Osteocyte (in vitro differentiated cells): ENCODE results near the gene MRPL18. TPM values are rescaled to one million over a fixed set of nuclear protein-coding genes. Genes with fewer than 3 reads are reported as not detected.

Experiments used
- DNase-seq: peaks from one replicate; pipeline ENCODE4 v3.0.0; 2021; ENCODE audit warnings: mixed read lengths; ENCODE audit not compliant: unreplicated experiment; ENCODE audit errors: extremely low spot score
- H3K27ac Mint-ChIP-seq: one replicate; pipeline ENCODE4 v1.8.0; 2021; ENCODE audit warnings: mild to moderate bottlenecking, mixed read lengths; ENCODE audit not compliant: unreplicated experiment
- H3K27me3 Mint-ChIP-seq: one replicate; pipeline ENCODE4 v1.8.0; 2021; ENCODE audit warnings: mixed read lengths; ENCODE audit not compliant: unreplicated experiment
- H3K36me3 Mint-ChIP-seq: one replicate; pipeline ENCODE4 v1.8.0; 2021; ENCODE audit warnings: mixed read lengths; ENCODE audit not compliant: unreplicated experiment
- H3K4me1 Mint-ChIP-seq: one replicate; pipeline ENCODE4 v1.8.0; 2021; ENCODE audit warnings: mixed read lengths; ENCODE audit not compliant: unreplicated experiment
- H3K4me3 Mint-ChIP-seq: one replicate; pipeline ENCODE4 v1.8.0; 2021; ENCODE audit warnings: mild to moderate bottlenecking, moderate library complexity, mixed read lengths; ENCODE audit not compliant: unreplicated experiment
- H3K9me3 Mint-ChIP-seq: one replicate; pipeline ENCODE4 v1.8.0; 2021; ENCODE audit warnings: mixed read lengths; ENCODE audit not compliant: unreplicated experiment
- total RNA-seq: library from RNA; stranded (reverse); gene quantifications from 2 replicates; pipeline ENCODE4 v1.2.1, GENCODE V29; 2021
- TF ChIP-seq, protein P1 (sequence below): fragments of 200-600 bp; sonication (generic); IDR thresholded peaks from 2 replicates; pipeline ENCODE4 v1.5.0; 2021; ENCODE audit warnings: antibody characterized with exemption, mild to moderate bottlenecking, moderate library complexity

Gene MRPL18
- total RNA-seq, 1 donor from 2014 or later, result 47.3 TPM

DNA sequence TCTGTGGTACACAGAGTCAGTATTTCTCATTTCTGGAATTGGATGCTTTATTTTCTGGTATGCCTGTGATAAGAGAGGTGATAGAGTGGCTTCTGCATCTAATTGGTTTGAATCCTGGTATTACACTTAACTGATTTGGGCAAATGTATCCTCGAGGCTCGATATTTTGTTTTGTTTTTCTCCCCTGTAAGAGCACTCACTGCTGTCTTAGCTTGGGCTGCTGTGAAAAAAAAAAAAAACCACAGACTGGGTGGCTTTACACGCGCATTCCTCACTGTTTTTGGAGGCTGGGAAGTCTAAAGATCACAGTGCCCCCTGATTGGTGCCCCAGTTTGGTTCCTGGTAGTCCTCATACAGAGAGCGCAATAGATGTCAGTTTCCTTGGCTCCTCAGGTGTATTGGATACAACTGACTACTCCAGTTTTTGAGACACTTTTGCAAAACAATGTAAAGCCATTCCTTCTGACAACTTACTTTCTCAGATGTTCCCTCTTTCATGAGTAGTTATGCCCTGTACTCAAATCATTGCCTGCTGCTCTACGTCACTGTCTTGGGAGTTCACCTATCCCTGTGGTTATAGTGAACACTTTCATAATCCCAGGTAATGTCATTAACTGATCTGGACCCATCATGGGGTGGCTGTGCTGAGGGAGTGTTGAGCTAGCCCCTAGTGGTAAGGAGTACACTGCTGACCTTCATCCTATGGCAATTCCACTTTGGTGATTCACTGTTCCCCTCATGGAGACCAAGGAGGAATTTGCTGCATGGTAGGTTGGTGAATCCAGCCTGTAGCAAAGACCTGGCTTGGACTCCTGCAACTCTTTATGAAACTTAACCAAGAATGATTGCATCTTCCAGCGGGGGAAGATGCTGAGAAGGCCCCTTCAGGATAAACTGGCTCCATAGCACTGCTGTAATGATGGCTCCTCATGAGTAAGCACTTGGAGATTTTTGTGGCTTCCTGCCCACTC, 32.0 kb upstream of the MRPL18 start:
- H3K4me1 Mint-ChIP-seq, result peaks cover 25% of the 10 kb centered on the region
- H3K36me3 Mint-ChIP-seq, result peaks cover 35% of the 10 kb centered on the region
- no peak overlapping the region for H3K27ac Mint-ChIP-seq
- H3K27me3 Mint-ChIP-seq, result no peaks in the 10 kb centered on the region
- TF ChIP-seq, protein P1, sequence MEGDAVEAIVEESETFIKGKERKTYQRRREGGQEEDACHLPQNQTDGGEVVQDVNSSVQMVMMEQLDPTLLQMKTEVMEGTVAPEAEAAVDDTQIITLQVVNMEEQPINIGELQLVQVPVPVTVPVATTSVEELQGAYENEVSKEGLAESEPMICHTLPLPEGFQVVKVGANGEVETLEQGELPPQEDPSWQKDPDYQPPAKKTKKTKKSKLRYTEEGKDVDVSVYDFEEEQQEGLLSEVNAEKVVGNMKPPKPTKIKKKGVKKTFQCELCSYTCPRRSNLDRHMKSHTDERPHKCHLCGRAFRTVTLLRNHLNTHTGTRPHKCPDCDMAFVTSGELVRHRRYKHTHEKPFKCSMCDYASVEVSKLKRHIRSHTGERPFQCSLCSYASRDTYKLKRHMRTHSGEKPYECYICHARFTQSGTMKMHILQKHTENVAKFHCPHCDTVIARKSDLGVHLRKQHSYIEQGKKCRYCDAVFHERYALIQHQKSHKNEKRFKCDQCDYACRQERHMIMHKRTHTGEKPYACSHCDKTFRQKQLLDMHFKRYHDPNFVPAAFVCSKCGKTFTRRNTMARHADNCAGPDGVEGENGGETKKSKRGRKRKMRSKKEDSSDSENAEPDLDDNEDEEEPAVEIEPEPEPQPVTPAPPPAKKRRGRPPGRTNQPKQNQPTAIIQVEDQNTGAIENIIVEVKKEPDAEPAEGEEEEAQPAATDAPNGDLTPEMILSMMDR, result no peak
- H3K4me3 Mint-ChIP-seq, result no peak overlapping the region
- no peak for DNase-seq
- no peaks in the 10 kb centered on the region for H3K9me3 Mint-ChIP-seq

DNA sequence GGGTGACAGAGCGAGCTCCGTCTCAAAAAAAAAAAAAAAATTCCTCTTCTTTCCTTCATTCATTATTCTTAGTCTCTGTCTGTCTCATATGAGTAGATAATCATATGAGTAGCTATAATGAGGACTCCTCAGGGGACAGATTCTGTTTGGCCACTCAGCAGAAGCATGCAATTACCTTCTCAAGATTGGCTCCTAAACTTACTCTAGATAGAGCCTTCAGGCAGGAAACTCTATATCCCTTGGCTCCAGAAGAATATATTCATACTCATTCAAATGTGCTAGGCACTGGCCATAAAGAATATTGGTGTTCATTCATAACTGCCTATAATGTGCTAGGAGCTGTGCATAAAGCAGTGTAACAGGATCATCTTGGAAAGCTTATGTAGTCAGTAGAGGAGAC, 30.6 kb upstream of the MRPL18 start:
- TF ChIP-seq, protein P1, result no peak
- Mint-ChIP-seq H3K4me3 (peak overlapping the region; percentile 3), H3K27me3 (no peaks in the 10 kb centered on the region), H3K36me3 (peaks cover 29% of the 10 kb centered on the region), H3K4me1 (peaks cover 25% of the 10 kb centered on the region), H3K9me3 (no peaks in the 10 kb centered on the region), H3K27ac (peak overlapping the region; percentile 98)
- DNase-seq, result no peak

DNA sequence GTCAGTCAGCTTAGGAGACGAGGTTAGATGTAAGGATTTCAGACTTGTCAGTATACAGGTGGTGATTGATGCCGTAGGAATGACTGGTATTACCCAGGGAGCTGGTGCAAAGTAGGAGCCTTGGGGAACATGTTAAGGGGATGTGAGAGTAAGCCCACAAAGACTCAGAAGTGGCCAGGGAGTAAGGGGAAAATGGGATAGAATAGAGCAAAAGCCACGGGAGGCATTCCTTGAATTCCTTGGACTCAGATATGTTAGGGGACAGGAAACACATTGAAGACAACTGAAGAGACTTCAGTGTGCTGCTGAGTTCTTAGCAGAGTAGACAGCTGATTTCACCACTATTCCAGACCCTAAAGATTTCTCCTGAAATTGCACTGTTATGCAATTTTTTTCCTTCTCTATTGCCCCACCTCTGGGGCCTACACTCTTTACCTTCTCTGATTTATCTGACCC, 29.6 kb upstream of the MRPL18 start:
- peak overlapping the region; percentile 92 for H3K4me3 Mint-ChIP-seq
- no peaks in the 10 kb centered on the region for H3K9me3 Mint-ChIP-seq
- H3K27ac Mint-ChIP-seq, result peak overlapping the region; percentile 98
- H3K27me3 Mint-ChIP-seq, result no peaks in the 10 kb centered on the region
- H3K4me1 Mint-ChIP-seq, result peaks cover 25% of the 10 kb centered on the region
- H3K36me3 Mint-ChIP-seq, result peaks cover 25% of the 10 kb centered on the region
- TF ChIP-seq, protein P1, result no peak
- DNase-seq, result no peak

DNA sequence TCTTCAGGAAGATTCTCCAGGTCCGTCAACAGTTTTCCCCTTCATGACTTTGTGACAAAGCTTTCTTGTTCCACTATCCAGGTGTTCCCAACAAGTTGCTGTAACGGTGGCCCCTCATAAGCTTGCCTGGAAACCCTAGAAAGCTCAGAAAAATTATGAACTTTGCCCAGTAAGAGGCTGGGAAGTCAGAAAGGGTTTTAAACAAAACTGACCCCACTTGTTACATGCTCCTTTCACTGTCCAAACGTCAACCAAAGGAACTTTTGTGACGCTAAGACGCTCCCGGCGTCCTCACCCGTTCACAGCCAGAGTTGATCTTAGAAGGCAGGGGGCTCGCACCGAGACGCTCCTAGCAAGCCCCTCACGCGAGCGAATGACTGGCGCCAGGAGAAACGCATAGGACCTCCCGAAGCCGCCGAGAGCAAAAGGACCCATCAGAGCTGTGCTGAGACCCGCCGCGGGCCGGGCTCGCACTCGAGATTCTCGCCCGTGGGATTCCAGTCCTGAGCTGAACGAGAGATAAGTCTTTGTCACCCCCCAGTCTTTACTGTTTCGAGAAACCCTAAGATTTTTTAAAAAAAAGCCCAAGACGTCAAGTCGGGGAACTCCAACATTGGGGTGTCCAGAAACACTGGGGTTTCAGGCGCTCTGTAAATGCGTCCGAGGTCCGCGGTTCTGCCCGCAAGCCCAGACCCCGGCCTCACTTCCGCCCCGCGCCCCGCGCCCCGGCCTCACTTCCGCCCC, 29.0 kb upstream of the MRPL18 start:
- H3K4me3 Mint-ChIP-seq, result peak overlapping the region; percentile 92
- TF ChIP-seq, protein P1, result no peak
- peak overlapping the region; percentile 98 for H3K27ac Mint-ChIP-seq
- no peaks in the 10 kb centered on the region for H3K9me3 Mint-ChIP-seq
- peaks cover 25% of the 10 kb centered on the region for H3K4me1 Mint-ChIP-seq
- no peak for DNase-seq
- peaks cover 18% of the 10 kb centered on the region for H3K36me3 Mint-ChIP-seq
- H3K27me3 Mint-ChIP-seq, result no peaks in the 10 kb centered on the region
